H1 (cell line): Measurements from ENCODE around the gene RAB40B. TPM values are rescaled to one million over a fixed set of nuclear protein-coding genes. Genes with fewer than 3 reads are reported as not detected.
A peak's percentile ranks its signal among the peaks of the same experiment; 100 is the strongest.

Source experiments
- ATF2 ChIP-seq: IDR thresholded peaks from 2 replicates; pipeline ENCODE4 v1.6.1; 2012; ENCODE audit warnings: low read length, inconsistent platforms
- ATF3 ChIP-seq: IDR thresholded peaks from 2 replicates; pipeline ENCODE4 v1.6.1; 2011; ENCODE audit warnings: low read depth, mild to moderate bottlenecking, low read length; ENCODE audit not compliant: insufficient read depth
- BCL11A ChIP-seq, 2 experiments: IDR thresholded peaks; one replicate each; pipeline ENCODE4 v1.6.1; 2011; ENCODE audit warnings: low read depth in 2 of 2, low read length in 2 of 2, mild to moderate bottlenecking in 2 of 2
- CHD2 ChIP-seq: IDR thresholded peaks from 2 replicates; pipeline ENCODE4 v1.6.1; 2012; ENCODE audit warnings: low read length, improper control_type of control experiment
- CREB1 ChIP-seq: IDR thresholded peaks from 2 replicates; pipeline ENCODE4 v1.6.1; 2012; ENCODE audit warnings: inconsistent platforms
- EZH2 ChIP-seq: fragments of 200-600 bp; sonication (generic); IDR thresholded peaks from 2 replicates; pipeline ENCODE4 v1.7.1; 2012; ENCODE audit warnings: low read depth, mild to moderate bottlenecking, moderate library complexity, low read length, inconsistent platforms; ENCODE audit not compliant: severe bottlenecking
- FOSL1 ChIP-seq: IDR thresholded peaks from 2 replicates; pipeline ENCODE4 v1.6.1; 2011; ENCODE audit warnings: mild to moderate bottlenecking, low read depth, low read length, moderate library complexity; ENCODE audit not compliant: insufficient read depth
- GABPA ChIP-seq: IDR thresholded peaks from 2 replicates; pipeline ENCODE4 v1.6.1; 2011; ENCODE audit warnings: mild to moderate bottlenecking, low read length, moderate library complexity, borderline replicate concordance; ENCODE audit not compliant: insufficient read depth
- HDAC6 ChIP-seq: IDR thresholded peaks from one replicate; pipeline ENCODE4 v1.7.1; 2012; ENCODE audit warnings: low read depth, mild to moderate bottlenecking, inconsistent platforms, low read length, moderate library complexity
- KDM4A ChIP-seq: IDR thresholded peaks from one replicate; pipeline ENCODE4 v1.7.1; 2012; ENCODE audit warnings: low read depth, mild to moderate bottlenecking, moderate library complexity, low read length, inconsistent platforms; ENCODE audit not compliant: severe bottlenecking
- MAFK ChIP-seq: IDR thresholded peaks from 2 replicates; pipeline ENCODE4 v1.6.1; 2012; ENCODE audit warnings: low read depth, mild to moderate bottlenecking, improper control_type of control experiment, low read length
- RAD21 ChIP-seq, 2 experiments: IDR thresholded peaks in 1 of 2; conservative IDR thresholded peaks in 1 of 2; 2 replicates each; pipeline ENCODE4 v1.6.1; 2011; ENCODE audit warnings: low read depth in 2 of 2, low read length in 2 of 2, improper control_type of control experiment in 1 of 2, inconsistent platforms in 1 of 2, mild to moderate bottlenecking in 1 of 2, moderate library complexity in 1 of 2
- RXRA ChIP-seq: IDR thresholded peaks from 2 replicates; pipeline ENCODE4 v1.6.1; 2011; ENCODE audit warnings: low read depth, mild to moderate bottlenecking, low read length, moderate library complexity; ENCODE audit not compliant: insufficient read depth
- SIRT6 ChIP-seq: IDR thresholded peaks from one replicate; pipeline ENCODE4 v1.7.1; 2012; ENCODE audit warnings: low read length, inconsistent platforms
- SIX5 ChIP-seq: IDR thresholded peaks from 2 replicates; pipeline ENCODE4 v1.6.1; 2011; ENCODE audit warnings: mild to moderate bottlenecking, low read depth, low read length
- SP2 ChIP-seq: IDR thresholded peaks from 2 replicates; pipeline ENCODE4 v1.6.1; 2012; ENCODE audit warnings: mild to moderate bottlenecking, low read length, inconsistent platforms
- TAF1 ChIP-seq: IDR thresholded peaks from 2 replicates; pipeline ENCODE4 v1.6.1; 2011; ENCODE audit warnings: mild to moderate bottlenecking, low read depth, low read length
- TCF12 ChIP-seq: IDR thresholded peaks from 2 replicates; pipeline ENCODE4 v1.6.1; 2011; ENCODE audit warnings: low read depth, mild to moderate bottlenecking, low read length
- polyA plus RNA-seq, 7 experiments: library from polyadenylated mRNA; depleted of rRNA in 3 of 7; stranded (reverse) in 5 of 7; unstranded in 2 of 7; fragments of >200 nt in 5 of 7; fragments of 200-250 nt in 2 of 7; gene quantifications; 1 replicate in 5 of 7; 2 replicates in 1 of 7; 4 replicates in 1 of 7; pipeline versions ENCODE4 v1.2.1 to v1.2.3, GENCODE V29; 2011 to 2013; ENCODE audit warnings: missing spikeins in 2 of 7, mixed read lengths in 2 of 7
- total RNA-seq: library from RNA; stranded (reverse); fragmentation: NEBNext Ultra II Directional; extraction: Animal tissue kit (Norgen Biotek cat#: 25700); gene quantifications from 2 replicates; pipeline ENCODE4 v1.2.1, GENCODE V29; 2021
- TF ChIP-seq, protein P1 (sequence below), 3 experiments: IDR thresholded peaks; 1 replicate in 2 of 3; 2 replicates in 1 of 3; pipeline versions ENCODE4 v1.5.1 to v1.6.1; 2011; ENCODE audit warnings: low read length in 3 of 3, mild to moderate bottlenecking in 3 of 3, inconsistent platforms in 2 of 3, low read depth in 1 of 3, moderate library complexity in 1 of 3; ENCODE audit not compliant: insufficient read depth in 1 of 3; ENCODE audit errors: control extremely low read depth in 1 of 3

Gene RAB40B
- total and polyA plus RNA-seq, 2 of the 8 experiments (the other 6 are each of a cell fraction or from before 2014, with no cell fraction given), result 3.1 to 4.6 TPM

- no peak for TF ChIP-seq FOSL1
- no peak for TF ChIP-seq MAFK
- peak; percentile 67 for TF ChIP-seq SP2
- no peak for TF ChIP-seq EZH2
- TF ChIP-seq SIRT6, result no peak
- no peak for TF ChIP-seq BCL11A (IDR thresholded peaks at IDR 0.05; ENCODE audit: low read depth in 2 of 2, low read length in 2 of 2)
- no peak for TF ChIP-seq SIX5
- no peak for TF ChIP-seq TCF12
- no peak for TF ChIP-seq ATF2
- TF ChIP-seq KDM4A, result peak; percentile 46
- peak; percentile 85 for TF ChIP-seq CHD2
- no peak for TF ChIP-seq RXRA
- no peak for TF ChIP-seq HDAC6
- no peak for TF ChIP-seq TAF1
- no peak for TF ChIP-seq ATF3
- TF ChIP-seq RAD21 (IDR thresholded peaks at IDR 0.05 in 1 of 2, conservative IDR thresholded peaks at IDR 0.05 in 1 of 2; ENCODE audit: low read depth in 2 of 2, low read length in 2 of 2), result no peak
- TF ChIP-seq GABPA, result no peak
- TF ChIP-seq, protein P1, sequence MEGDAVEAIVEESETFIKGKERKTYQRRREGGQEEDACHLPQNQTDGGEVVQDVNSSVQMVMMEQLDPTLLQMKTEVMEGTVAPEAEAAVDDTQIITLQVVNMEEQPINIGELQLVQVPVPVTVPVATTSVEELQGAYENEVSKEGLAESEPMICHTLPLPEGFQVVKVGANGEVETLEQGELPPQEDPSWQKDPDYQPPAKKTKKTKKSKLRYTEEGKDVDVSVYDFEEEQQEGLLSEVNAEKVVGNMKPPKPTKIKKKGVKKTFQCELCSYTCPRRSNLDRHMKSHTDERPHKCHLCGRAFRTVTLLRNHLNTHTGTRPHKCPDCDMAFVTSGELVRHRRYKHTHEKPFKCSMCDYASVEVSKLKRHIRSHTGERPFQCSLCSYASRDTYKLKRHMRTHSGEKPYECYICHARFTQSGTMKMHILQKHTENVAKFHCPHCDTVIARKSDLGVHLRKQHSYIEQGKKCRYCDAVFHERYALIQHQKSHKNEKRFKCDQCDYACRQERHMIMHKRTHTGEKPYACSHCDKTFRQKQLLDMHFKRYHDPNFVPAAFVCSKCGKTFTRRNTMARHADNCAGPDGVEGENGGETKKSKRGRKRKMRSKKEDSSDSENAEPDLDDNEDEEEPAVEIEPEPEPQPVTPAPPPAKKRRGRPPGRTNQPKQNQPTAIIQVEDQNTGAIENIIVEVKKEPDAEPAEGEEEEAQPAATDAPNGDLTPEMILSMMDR (IDR thresholded peaks at IDR 0.05; ENCODE audit: control extremely low read depth in 1 of 3, insufficient read depth in 1 of 3, low read depth in 1 of 3, low read length in 3 of 3), result no peak
- peak; percentile 83 for TF ChIP-seq CREB1
Observed at GRCh38 chr17:82698065-82698973, at the start of gene RAB40B (continued).
